Caco-2 (cell line): Measurements from ENCODE around the gene DAND5. TPM values are rescaled to one million over a fixed set of nuclear protein-coding genes. Genes with fewer than 3 reads are reported as not detected.
A peak's percentile ranks its signal among the peaks of the same experiment; 100 is the strongest.

ENCODE experiments used
- BruUV-seq: library from RNA; stranded (reverse); fragments of 400-500 nt; replicated peaks from 2 replicates; lab custom pipeline; 2021; lab: Mats Ljungman, UMichigan
- CTCF ChIA-PET: fragments of 300-600 bp; sonication (Branson Sonifier 250); formaldehyde crosslinking; loops from one replicate; lab custom pipeline; 2022; ENCODE audit warnings: antibody characterized with exemption; lab: Charles Lee
- POLR2A ChIA-PET: fragments of 300-600 bp; sonication (Branson Sonifier 250); formaldehyde crosslinking; loops from one replicate; lab custom pipeline; 2022; ENCODE audit warnings: antibody characterized with exemption; lab: Charles Lee
- DNase-seq, 2 experiments: peaks; one replicate each; pipeline versions ENCODE4 v3.0.0 to v3.0.0-alpha.2; 2020 to 2022
- H3K27me3 ChIP-seq: replicated peaks from 2 replicates; pipeline ENCODE4 v1.6.0; 2011; ENCODE audit warnings: low read length; ENCODE audit not compliant: control insufficient read depth, insufficient read depth
- H3K36me3 ChIP-seq: 2 replicates; pipeline ENCODE4 v1.5.1; 2011; ENCODE audit warnings: low read length; ENCODE audit not compliant: control insufficient read depth, insufficient read depth
- H3K4me1 ChIP-seq: fragments of 250-450 bp; sonication (Bioruptor Pico); 2 replicates; pipeline ENCODE4 v1.5.1; 2020; ENCODE audit warnings: mild to moderate bottlenecking
- H3K4me3 ChIP-seq: 2 replicates; pipeline ENCODE4 v1.5.1; 2011; ENCODE audit warnings: low read depth, mild to moderate bottlenecking, control low read depth, low read length
- H3K9me3 ChIP-seq: fragments of 250-450 bp; sonication (Bioruptor Pico); 2 replicates; pipeline ENCODE4 v1.5.1; 2020; ENCODE audit warnings: mild to moderate bottlenecking, moderate library complexity
- H3K27ac Mint-ChIP-seq: one replicate; pipeline ENCODE4 v1.8.0; 2022; ENCODE audit warnings: mixed read lengths; ENCODE audit not compliant: unreplicated experiment
- H3K27me3 Mint-ChIP-seq: one replicate; pipeline ENCODE4 v1.8.0; 2022; ENCODE audit warnings: mixed read lengths; ENCODE audit not compliant: insufficient read depth, unreplicated experiment
- H3K36me3 Mint-ChIP-seq: one replicate; pipeline ENCODE4 v1.8.0; 2022; ENCODE audit warnings: mild to moderate bottlenecking, mixed read lengths; ENCODE audit not compliant: insufficient read depth, unreplicated experiment
- H3K4me1 Mint-ChIP-seq: one replicate; pipeline ENCODE4 v1.8.0; 2022; ENCODE audit warnings: low read depth, mixed read lengths; ENCODE audit not compliant: unreplicated experiment
- H3K4me3 Mint-ChIP-seq: one replicate; pipeline ENCODE4 v1.8.0; 2022; ENCODE audit warnings: mild to moderate bottlenecking, moderate library complexity, mixed read lengths; ENCODE audit not compliant: unreplicated experiment
- H3K9me3 Mint-ChIP-seq: one replicate; pipeline ENCODE4 v1.8.0; 2022; ENCODE audit warnings: mixed read lengths; ENCODE audit not compliant: unreplicated experiment
- CTCF ChIP-seq, 2 experiments: fragments of 200-600 bp in 1 of 2; IDR thresholded peaks; 1 replicate in 1 of 2; 2 replicates in 1 of 2; pipeline versions ENCODE4 v1.5.1 to v1.8.0; 2011 to 2022; ENCODE audit warnings: antibody characterized with exemption in 1 of 2, control low read depth in 1 of 2, inconsistent platforms in 1 of 2, low read depth in 1 of 2, low read length in 1 of 2, mild to moderate bottlenecking in 1 of 2, moderate library complexity in 1 of 2; ENCODE audit not compliant: insufficient read depth in 1 of 2, severe bottlenecking in 1 of 2, unreplicated experiment in 1 of 2
- intact Hi-C: fragments of 100-400 bp; cut with micrococcal nuclease; formaldehyde crosslinking; loops from one replicate; pipeline ENCODE4 v1.10.0; 2022; ENCODE audit not compliant: unreplicated experiment
- total RNA-seq: library from RNA; stranded (reverse); gene quantifications from 2 replicates; pipeline ENCODE4 v1.2.3, GENCODE V29; 2022

DAND5 gene
- total RNA-seq, 1 experiment from 2014 or later = not detected

- no peaks in the 10 kb centered on the region for H3K4me1 Mint-ChIP-seq
- CTCF ChIA-PET = interaction anchor here (0.6 to 1.9 kb wide), 2 partner anchors 9 to 17 kb away, joined by 4 to 5 read pairs; no protein-coding TSS in a partner anchor
- H3K36me3 Mint-ChIP-seq = peaks cover 6% of the 10 kb centered on the region
- no peaks in the 10 kb centered on the region for H3K36me3 ChIP-seq
- POLR2A ChIA-PET = interaction anchor here (0.5 kb wide), 1 partner anchor 49 kb away, joined by 10 read pairs; no protein-coding TSS in a partner anchor
- H3K27me3 ChIP-seq = peaks cover 2% of the 10 kb centered on the region; the same call in 1 of the 2 replicates
- BruUV-seq = no TSS peak
- no peaks in the 10 kb centered on the region for H3K4me1 ChIP-seq
- H3K4me3 Mint-ChIP-seq = peak within 1 kb of the TSS; percentile 90
- no peaks in the 10 kb centered on the region for H3K9me3 Mint-ChIP-seq
- no peak for TF ChIP-seq CTCF (IDR thresholded peaks at IDR 0.05; ENCODE audit: insufficient read depth in 1 of 2, low read depth in 1 of 2, low read length in 1 of 2, severe bottlenecking in 1 of 2, unreplicated experiment in 1 of 2)
- intact Hi-C loops = no loop called here
- peak within 1 kb of the TSS; percentile 48 for H3K27ac Mint-ChIP-seq
- peaks cover 17% of the 10 kb centered on the region for H3K27me3 Mint-ChIP-seq
- no peaks in the 10 kb centered on the region for H3K9me3 ChIP-seq
- DNase-seq = peak in 1 of 2 experiments; percentile 65
- H3K4me3 ChIP-seq = peak within 1 kb of the TSS; percentile 46
Observed at GRCh38 chr19:12994701-12995595, 25.6 kb downstream of the DAND5 start, which contains the start of gene NFIX. TSS of gene NFIX (plus strand) at chr19:12995475. CDS start at chr19:12995838, 363 bp downstream.

DNA sequence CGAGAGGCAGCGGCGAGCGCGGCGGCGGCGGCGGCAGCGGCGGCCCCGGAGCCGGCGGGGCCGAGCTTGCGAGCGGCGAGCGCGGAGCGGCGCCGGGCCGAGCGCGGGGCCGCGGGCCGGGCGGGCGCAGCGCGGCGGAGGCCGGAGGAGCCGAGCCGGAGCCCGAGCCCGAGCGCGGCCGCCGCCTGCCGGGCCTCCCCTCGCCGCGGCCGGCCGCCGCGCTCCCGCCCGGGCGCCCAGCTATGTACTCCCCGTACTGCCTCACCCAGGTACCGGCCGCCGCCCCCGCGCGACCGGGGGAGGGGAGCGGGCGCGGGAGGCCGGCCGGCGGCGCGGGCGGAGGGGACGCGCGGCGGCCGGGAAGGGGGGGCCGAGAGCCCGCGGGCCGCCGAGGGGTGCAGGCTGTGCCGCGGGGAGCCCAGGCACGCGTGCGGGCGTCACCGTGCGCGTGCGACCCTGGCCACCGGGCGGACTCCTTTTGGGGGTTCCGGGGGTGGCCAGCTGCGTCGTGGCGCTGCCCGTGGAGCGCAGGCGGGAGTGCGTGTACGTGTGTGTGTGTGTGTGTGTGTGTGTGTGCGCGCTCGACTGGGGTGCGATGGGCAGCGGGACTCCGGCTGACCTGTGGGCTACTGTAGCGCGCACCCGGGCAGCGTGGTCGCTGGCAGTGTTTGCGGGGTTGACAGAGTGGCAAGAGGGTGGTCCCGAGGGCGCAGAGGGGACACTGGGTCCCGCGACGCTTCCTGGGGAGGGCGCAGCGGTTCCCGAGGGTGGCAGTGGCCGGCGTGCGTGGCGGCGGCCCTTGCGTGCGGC lies 26.4 kb downstream of the DAND5 start:
- peak in 1 of 2 experiments; percentile 14 for DNase-seq
- H3K27me3 Mint-ChIP-seq = peaks cover 17% of the 10 kb centered on the region
- CTCF ChIA-PET = interaction anchor here (0.6 to 1.9 kb wide), 2 partner anchors 10 to 18 kb away, joined by 4 to 5 read pairs; no protein-coding TSS in a partner anchor
- Histone ChIP-seq H3K9me3 (no peaks in the 10 kb centered on the region), H3K4me3 (peak overlapping the region; percentile 9; the same call in 1 of the 2 replicates), H3K27me3 (peaks cover 2% of the 10 kb centered on the region; the same call in 1 of the 2 replicates), H3K36me3 (no peaks in the 10 kb centered on the region), H3K4me1 (no peaks in the 10 kb centered on the region)
- no peak for TF ChIP-seq CTCF (IDR thresholded peaks at IDR 0.05; ENCODE audit: insufficient read depth in 1 of 2, low read depth in 1 of 2, low read length in 1 of 2, severe bottlenecking in 1 of 2, unreplicated experiment in 1 of 2)
- intact Hi-C loops = no loop called here
- no peaks in the 10 kb centered on the region for H3K9me3 Mint-ChIP-seq
- peak overlapping the region; percentile 90 for H3K4me3 Mint-ChIP-seq
- no peaks in the 10 kb centered on the region for H3K4me1 Mint-ChIP-seq
- H3K36me3 Mint-ChIP-seq = peaks cover 6% of the 10 kb centered on the region
- POLR2A ChIA-PET = interaction anchor here (0.5 kb wide), 1 partner anchor 50 kb away, joined by 10 read pairs; no protein-coding TSS in a partner anchor
- no TSS peak for BruUV-seq
- H3K27ac Mint-ChIP-seq = no peak overlapping the region
